Activated T-cell treated with anti-CD3 and anti-CD28 coated beads, Interleukin-2, amount 50 U/mL, for 4 hours (primary cell): Measurements from ENCODE around the gene NR5A1. TPM values are rescaled to one million over a fixed set of nuclear protein-coding genes. Genes with fewer than 3 reads are reported as not detected.
A peak's percentile ranks its signal among the peaks of the same experiment; 100 is the strongest.

Experiments used
- ATAC-seq, 2 donors: fragments of 200-7000 bp; cut with Tn5 transposase; one replicate each; pipeline ENCODE4 v1.10.0; 2021
- DNase-seq: peaks from one replicate; pipeline ENCODE4 v3.0.0-alpha.2; 2020
- H3K27me3 Mint-ChIP-seq: one replicate; pipeline ENCODE4 v1.8.0; 2021; ENCODE audit warnings: low read depth, mixed read lengths
- H3K36me3 Mint-ChIP-seq: one replicate; pipeline ENCODE4 v1.8.0; 2022; ENCODE audit warnings: mixed read lengths; ENCODE audit not compliant: insufficient read depth
- H3K4me1 Mint-ChIP-seq: one replicate; pipeline ENCODE4 v1.8.0; 2021; ENCODE audit warnings: low read depth, mixed read lengths
- H3K4me3 Mint-ChIP-seq: one replicate; pipeline ENCODE4 v1.8.0; 2021; ENCODE audit warnings: mild to moderate bottlenecking, moderate library complexity, mixed read lengths
- H3K9me3 Mint-ChIP-seq: one replicate; pipeline ENCODE4 v1.8.0; 2021; ENCODE audit warnings: mixed read lengths
- total RNA-seq, 3 donors: library from RNA; stranded (reverse); gene quantifications; one replicate each; pipeline ENCODE4 v1.2.1, GENCODE V29; 2021

The NR5A1 gene
- total RNA-seq, 3 donors from 2014 or later = 0.08 to 0.16 (median 0.15) TPM

GRCh38 chr9:124486778-124487259 is 20.4 kb downstream of the NR5A1 start:
- Mint-ChIP-seq H3K36me3 (no peaks in the 10 kb centered on the region), H3K27me3 (no peaks in the 10 kb centered on the region), H3K9me3 (no peaks in the 10 kb centered on the region), H3K4me1 (no peaks in the 10 kb centered on the region), H3K4me3 (no peak overlapping the region)
- DNase-seq = no peak
- no peak for ATAC-seq

- Mint-ChIP-seq H3K4me3 (no peak overlapping the region), H3K4me1 (no peaks in the 10 kb centered on the region), H3K9me3 (no peaks in the 10 kb centered on the region), H3K36me3 (no peaks in the 10 kb centered on the region), H3K27me3 (no peaks in the 10 kb centered on the region)
- no peak for ATAC-seq
- no peak for DNase-seq
Measured at GRCh38 chr9:124485936-124486335, 21.3 kb downstream of the NR5A1 start.

DNA sequence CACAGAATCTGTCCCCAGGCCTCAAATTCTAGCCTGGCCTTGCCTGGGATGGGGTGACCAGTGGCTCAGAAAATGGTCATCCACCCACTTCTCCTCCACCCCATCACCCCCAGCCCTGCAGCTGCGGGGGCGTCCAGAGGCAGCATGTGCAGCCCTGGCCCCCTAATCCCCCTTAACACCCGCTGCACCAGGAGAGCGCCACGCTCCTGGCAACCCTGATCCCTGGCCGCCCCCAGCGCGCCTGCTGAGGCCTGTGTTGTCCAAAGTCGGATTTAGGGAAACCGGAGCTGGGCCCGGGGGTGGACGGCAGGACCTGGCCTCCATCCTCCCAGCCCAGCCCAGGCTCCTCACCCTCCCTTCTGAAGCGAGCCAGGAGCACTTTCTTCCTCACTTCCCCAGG is 22.0 kb downstream of the NR5A1 start:
- H3K9me3 Mint-ChIP-seq = no peaks in the 10 kb centered on the region
- no peak for DNase-seq
- H3K27me3 Mint-ChIP-seq = peaks cover 3% of the 10 kb centered on the region
- no peak overlapping the region for H3K4me3 Mint-ChIP-seq
- ATAC-seq = no peak
- H3K36me3 Mint-ChIP-seq = no peaks in the 10 kb centered on the region
- no peaks in the 10 kb centered on the region for H3K4me1 Mint-ChIP-seq

DNA sequence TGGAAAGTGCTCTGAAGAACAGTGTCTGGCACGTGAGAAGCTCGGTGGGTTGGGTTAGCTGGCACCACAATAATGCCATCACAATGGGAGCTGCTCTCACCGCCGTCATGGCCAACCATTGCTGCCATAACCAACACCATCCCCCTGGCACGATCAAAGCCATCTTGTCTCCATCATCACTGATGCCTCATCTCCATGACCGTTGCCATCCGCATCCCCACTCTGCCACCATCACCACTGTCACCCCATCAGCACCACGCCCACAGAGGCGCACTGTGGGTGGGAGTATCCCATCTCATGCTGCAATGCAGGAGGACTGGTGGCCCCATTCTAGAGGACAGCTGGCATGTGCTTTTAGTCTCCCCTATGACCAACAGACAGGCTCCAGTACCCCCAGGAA is 23.7 kb downstream of the NR5A1 start:
- DNase-seq (no peak), ATAC-seq (no peak)
- no peaks in the 10 kb centered on the region for H3K9me3 Mint-ChIP-seq
- no peaks in the 10 kb centered on the region for H3K36me3 Mint-ChIP-seq
- H3K4me1 Mint-ChIP-seq = no peaks in the 10 kb centered on the region
- H3K27me3 Mint-ChIP-seq = peaks cover 12% of the 10 kb centered on the region
- no peak overlapping the region for H3K4me3 Mint-ChIP-seq

DNA sequence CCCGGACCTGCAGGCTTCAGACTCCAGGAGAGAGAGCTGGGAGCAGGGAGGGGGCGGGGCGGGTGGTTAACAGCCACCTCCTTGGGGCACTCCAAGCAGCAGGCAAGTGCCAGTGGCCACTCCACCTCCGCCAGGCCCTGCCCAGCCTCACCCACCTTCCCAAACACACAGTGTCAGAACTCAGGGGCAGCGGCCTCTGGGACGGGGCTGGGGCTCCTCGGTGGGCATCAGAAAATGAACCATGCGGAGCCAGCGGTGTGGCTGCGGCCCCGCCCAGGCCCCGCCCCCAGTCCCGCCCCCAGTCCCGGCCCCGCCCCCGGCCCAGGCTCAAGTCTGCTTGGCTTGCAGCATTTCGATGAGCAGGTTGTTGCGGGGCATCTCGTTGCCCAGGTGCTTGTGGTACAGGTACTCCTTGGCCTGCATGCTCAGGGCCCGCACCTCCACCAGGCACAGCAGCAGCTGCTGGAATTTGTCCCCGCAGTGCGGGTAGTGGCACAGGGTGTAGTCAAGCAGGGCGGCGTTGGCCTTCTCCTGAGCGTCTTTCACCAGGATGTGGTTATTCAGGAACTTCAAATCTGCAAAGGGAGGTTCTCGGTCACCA is 24.7 kb downstream of the NR5A1 start:
- DNase-seq (no peak), ATAC-seq (no peak)
- Mint-ChIP-seq H3K4me3 (no peak overlapping the region), H3K27me3 (peaks cover 18% of the 10 kb centered on the region), H3K4me1 (no peaks in the 10 kb centered on the region), H3K9me3 (no peaks in the 10 kb centered on the region), H3K36me3 (no peaks in the 10 kb centered on the region)

GRCh38 chr9:124481115-124481514 is 26.1 kb downstream of the NR5A1 start:
- no peaks in the 10 kb centered on the region for H3K4me1 Mint-ChIP-seq
- no peaks in the 10 kb centered on the region for H3K36me3 Mint-ChIP-seq
- H3K27me3 Mint-ChIP-seq = peaks cover 25% of the 10 kb centered on the region
- ATAC-seq = no peak
- H3K9me3 Mint-ChIP-seq = no peaks in the 10 kb centered on the region
- H3K4me3 Mint-ChIP-seq = no peak overlapping the region
- DNase-seq = no peak

GRCh38 chr9:124480621-124480981 is 26.6 kb downstream of the NR5A1 start:
- ATAC-seq = no peak
- Mint-ChIP-seq H3K4me3 (no peak overlapping the region), H3K36me3 (no peaks in the 10 kb centered on the region), H3K4me1 (no peaks in the 10 kb centered on the region), H3K9me3 (no peaks in the 10 kb centered on the region), H3K27me3 (peaks cover 25% of the 10 kb centered on the region)
- no peak for DNase-seq

DNA sequence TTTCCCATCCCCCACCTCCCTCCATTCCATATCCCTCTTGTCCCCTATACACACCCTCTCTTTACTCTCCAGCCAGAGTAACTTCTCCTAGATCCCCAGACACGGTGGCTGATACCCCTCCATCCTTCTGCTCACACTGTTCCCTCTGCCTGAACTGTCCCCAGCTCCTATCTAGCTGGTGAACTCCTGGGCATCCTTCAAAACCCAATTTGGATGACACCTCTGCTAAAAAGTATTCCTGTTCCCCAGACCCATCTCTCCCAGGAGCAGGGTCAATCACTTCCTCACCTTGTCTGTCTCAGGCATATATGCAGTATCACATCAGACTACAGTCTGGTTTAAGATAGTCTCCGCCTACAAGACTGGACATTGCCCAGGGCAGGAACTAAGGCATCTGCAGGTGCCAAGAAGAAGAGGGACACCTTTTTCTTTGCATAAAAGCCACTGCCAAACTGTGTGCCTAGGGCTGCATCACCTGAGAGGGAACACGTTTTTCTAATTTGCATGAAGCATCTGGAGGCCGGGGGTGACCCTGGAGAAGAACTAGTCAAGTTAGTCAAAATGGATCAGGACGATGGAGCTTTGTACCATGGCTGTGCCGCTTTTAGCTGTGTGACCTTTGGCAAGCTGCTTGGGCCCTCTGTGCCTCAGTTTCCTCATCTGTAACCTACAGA is 27.1 kb downstream of the NR5A1 start:
- Mint-ChIP-seq H3K36me3 (no peaks in the 10 kb centered on the region), H3K4me1 (no peaks in the 10 kb centered on the region), H3K9me3 (no peaks in the 10 kb centered on the region), H3K27me3 (peaks cover 27% of the 10 kb centered on the region), H3K4me3 (no peak overlapping the region)
- DNase-seq (no peak), ATAC-seq (no peak)

DNA sequence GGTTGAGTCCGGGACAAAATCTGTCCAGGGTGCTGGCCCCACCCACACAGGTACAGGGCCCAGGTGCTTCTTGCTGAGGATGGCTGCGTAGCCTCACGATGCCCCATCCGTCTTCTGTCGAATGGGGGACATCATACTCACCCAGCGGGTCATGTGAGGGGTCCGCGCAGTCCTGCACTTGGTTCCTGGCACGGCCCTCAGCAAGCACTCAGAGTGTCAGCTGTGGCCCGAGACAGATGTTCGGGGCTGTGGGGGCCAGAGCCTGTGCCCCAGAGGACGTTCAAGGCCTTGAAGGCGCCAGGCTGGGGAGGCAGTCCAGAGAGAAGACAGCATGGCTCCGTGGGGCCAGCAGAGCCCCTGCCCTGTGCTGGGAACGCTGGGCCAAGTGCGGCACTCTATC is 27.8 kb downstream of the NR5A1 start:
- no peak overlapping the region for H3K4me3 Mint-ChIP-seq
- no peak for ATAC-seq
- H3K36me3 Mint-ChIP-seq = no peaks in the 10 kb centered on the region
- H3K27me3 Mint-ChIP-seq = peaks cover 27% of the 10 kb centered on the region
- no peaks in the 10 kb centered on the region for H3K4me1 Mint-ChIP-seq
- DNase-seq = no peak
- H3K9me3 Mint-ChIP-seq = no peaks in the 10 kb centered on the region

GRCh38 chr9:124478354-124478753 is 28.8 kb downstream of the NR5A1 start:
- H3K4me3 Mint-ChIP-seq = no peak overlapping the region
- DNase-seq (no peak), ATAC-seq (no peak)
- H3K36me3 Mint-ChIP-seq = no peaks in the 10 kb centered on the region
- no peaks in the 10 kb centered on the region for H3K9me3 Mint-ChIP-seq
- no peaks in the 10 kb centered on the region for H3K4me1 Mint-ChIP-seq
- H3K27me3 Mint-ChIP-seq = peaks cover 32% of the 10 kb centered on the region

- H3K4me3 Mint-ChIP-seq = no peak overlapping the region
- no peaks in the 10 kb centered on the region for H3K9me3 Mint-ChIP-seq
- no peaks in the 10 kb centered on the region for H3K4me1 Mint-ChIP-seq
- DNase-seq (no peak), ATAC-seq (peak; percentile 15 to 32)
- H3K36me3 Mint-ChIP-seq = no peaks in the 10 kb centered on the region
- H3K27me3 Mint-ChIP-seq = peaks cover 32% of the 10 kb centered on the region
Measured at GRCh38 chr9:124477648-124478285, 29.4 kb downstream of the NR5A1 start.

DNA sequence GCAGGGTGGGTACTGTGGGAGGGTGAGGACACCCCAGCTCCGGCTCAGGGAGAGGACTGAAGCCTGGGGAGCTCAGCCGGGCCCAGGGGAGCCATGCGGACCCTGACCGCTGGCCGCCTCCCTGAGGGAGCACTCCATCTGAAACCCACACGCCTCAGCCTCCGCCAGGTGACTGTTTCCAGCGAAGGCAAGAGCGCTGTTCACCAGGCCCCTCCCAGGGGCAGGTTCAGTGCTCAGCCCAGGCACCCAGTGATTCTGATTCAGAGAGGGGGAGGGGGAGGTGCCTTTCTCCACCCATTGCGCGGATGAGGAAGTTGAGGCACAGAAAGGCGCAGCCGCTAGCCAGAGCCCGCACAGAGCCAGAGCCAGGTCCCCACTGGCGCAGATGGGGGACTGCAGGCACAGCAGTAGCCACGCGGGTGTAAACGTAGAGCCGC is 30.0 kb downstream of the NR5A1 start:
- Mint-ChIP-seq H3K9me3 (no peaks in the 10 kb centered on the region), H3K4me3 (no peak overlapping the region), H3K27me3 (peaks cover 32% of the 10 kb centered on the region), H3K36me3 (no peaks in the 10 kb centered on the region), H3K4me1 (no peaks in the 10 kb centered on the region)
- ATAC-seq (peak; percentile 14 to 32), DNase-seq (no peak)

DNA sequence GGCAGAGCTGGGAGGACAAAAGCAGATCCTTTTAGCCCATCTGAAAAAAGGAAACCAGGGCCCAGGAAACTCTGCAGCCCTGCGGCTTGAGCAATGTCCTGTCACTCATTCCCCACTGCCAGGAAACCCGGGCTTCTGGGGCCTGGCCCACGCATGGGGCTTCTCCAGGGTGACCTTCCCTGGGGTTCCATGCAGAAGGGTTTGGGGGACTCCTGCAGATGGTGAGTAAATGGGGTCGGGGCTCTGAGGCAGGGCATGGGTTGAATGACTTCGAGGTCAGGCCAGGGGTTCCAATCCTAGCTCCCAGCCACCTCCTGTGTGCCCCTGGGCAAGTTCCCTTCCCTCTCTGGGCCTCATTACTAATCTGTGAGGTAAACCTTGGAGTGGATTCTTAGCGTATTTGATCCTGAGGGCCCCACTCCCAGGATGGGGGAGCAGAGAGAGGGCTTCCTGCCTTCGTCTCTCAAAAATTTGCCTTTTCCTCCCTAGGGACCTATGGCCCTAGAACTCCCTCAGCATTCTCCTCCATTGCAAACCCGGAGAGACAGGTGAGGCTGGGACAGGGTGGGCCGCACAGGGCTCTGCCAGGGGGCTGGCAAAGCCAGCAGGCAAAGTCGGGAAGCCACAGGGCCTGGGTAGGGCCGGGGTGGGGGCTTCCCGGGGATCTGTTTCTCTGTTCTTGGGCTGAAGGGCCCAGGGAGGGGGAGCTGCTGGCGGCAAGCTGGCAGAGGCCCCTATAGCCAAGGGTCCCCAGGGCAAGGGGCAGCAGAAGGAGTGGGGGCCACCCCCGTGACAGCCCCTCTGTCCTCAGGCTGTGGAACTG is 31.1 kb downstream of the NR5A1 start:
- ATAC-seq = no peak
- H3K27me3 Mint-ChIP-seq = peaks cover 32% of the 10 kb centered on the region
- no peak overlapping the region for H3K4me3 Mint-ChIP-seq
- no peaks in the 10 kb centered on the region for H3K36me3 Mint-ChIP-seq
- no peaks in the 10 kb centered on the region for H3K9me3 Mint-ChIP-seq
- H3K4me1 Mint-ChIP-seq = no peaks in the 10 kb centered on the region
- DNase-seq = no peak

DNA sequence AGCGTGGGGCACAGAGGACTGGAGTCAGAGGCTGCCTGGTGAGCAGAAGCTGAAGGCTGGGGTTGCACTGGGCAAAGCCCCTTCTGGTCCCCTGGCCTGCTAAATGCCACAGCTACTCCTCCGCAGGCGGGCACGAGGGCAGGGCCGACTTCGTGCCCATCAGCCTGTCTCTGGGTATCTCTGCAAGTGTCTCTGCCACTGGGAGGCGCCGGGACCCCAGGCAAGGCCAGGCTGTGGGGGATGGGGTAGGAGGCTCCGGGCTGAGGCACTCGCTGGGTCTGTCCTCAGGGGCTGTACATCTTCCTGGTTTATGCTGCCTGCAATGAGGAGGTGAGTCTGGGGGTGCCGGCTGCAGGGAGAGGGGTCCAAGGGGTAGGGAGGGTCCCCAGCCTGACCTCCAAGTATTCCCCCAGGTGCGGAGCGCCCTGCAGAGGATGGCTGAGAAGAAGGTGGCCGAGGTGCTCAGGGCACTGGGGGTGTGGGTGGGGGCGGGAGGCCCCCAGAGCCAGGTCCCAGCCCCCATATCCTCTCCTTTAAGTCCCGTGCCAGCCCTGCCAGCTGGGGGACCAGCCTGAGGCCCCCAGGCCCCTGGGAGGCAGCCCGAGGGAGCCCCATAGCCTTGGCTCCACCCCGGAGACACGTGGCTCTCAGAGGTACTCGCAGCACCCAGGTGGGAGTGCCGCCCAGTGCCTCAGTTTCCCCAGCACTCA is 31.9 kb downstream of the NR5A1 start:
- Mint-ChIP-seq H3K27me3 (peaks cover 31% of the 10 kb centered on the region), H3K9me3 (no peaks in the 10 kb centered on the region), H3K4me1 (no peaks in the 10 kb centered on the region), H3K36me3 (no peaks in the 10 kb centered on the region), H3K4me3 (no peak overlapping the region)
- ATAC-seq (no peak), DNase-seq (no peak)
